Duodenal mucosa (tissue), 2 donors: ENCODE data around the gene OR10K1.

Experiments used
- H3K27ac ChIP-seq: one replicate; pipeline ENCODE4 v1.7.0; 2013; ENCODE audit warnings: low read depth, low read length
- H3K27me3 ChIP-seq, 2 donors: one replicate each; pipeline ENCODE4 v1.7.0; 2013; ENCODE audit warnings: low read length in 2 of 2, control low read depth in 1 of 2; ENCODE audit not compliant: insufficient read depth in 2 of 2, control insufficient read depth in 1 of 2
- H3K36me3 ChIP-seq, 2 donors: one replicate each; pipeline ENCODE4 v1.7.0; 2013; ENCODE audit warnings: low read length in 2 of 2, control low read depth in 1 of 2; ENCODE audit not compliant: insufficient read depth in 2 of 2, control insufficient read depth in 1 of 2
- H3K4me1 ChIP-seq, 2 donors: one replicate each; pipeline ENCODE4 v1.7.0; 2013; ENCODE audit warnings: low read length in 2 of 2, control low read depth in 1 of 2; ENCODE audit not compliant: insufficient read depth in 2 of 2, control insufficient read depth in 1 of 2
- H3K4me3 ChIP-seq, 2 donors: one replicate each; pipeline ENCODE4 v1.7.0; 2013; ENCODE audit warnings: low read length in 2 of 2, low read depth in 1 of 2
- H3K9ac ChIP-seq, 2 donors: one replicate each; pipeline ENCODE4 v1.7.0; 2013; ENCODE audit warnings: low read length in 2 of 2, low read depth in 1 of 2
- H3K9me3 ChIP-seq, 2 donors: one replicate each; pipeline ENCODE4 v1.7.0; 2013; ENCODE audit warnings: low read length in 2 of 2, control low read depth in 1 of 2; ENCODE audit not compliant: control insufficient read depth in 1 of 2

OR10K1 gene

GRCh38 chr1:158457246-158457645 lies 4.4 kb upstream of the OR10K1 start:
- Histone ChIP-seq H3K9ac (no peak overlapping the region), H3K4me1 (no peaks in the 10 kb centered on the region), H3K27ac (no peak overlapping the region), H3K27me3 (no peaks in the 10 kb centered on the region), H3K9me3 (no peaks in the 10 kb centered on the region), H3K36me3 (no peaks in the 10 kb centered on the region), H3K4me3 (no peak overlapping the region)

- Histone ChIP-seq H3K36me3 (no peaks in the 10 kb centered on the region), H3K9ac (no peak overlapping the region), H3K9me3 (no peaks in the 10 kb centered on the region), H3K4me1 (no peaks in the 10 kb centered on the region), H3K27ac (no peak overlapping the region), H3K27me3 (no peaks in the 10 kb centered on the region), H3K4me3 (no peak overlapping the region)
Observed at GRCh38 chr1:158458263-158458662, 3.4 kb upstream of the OR10K1 start.

GRCh38 chr1:158471920-158472319 lies 10.3 kb downstream of the OR10K1 start, which contains the start of gene OR10R2:
TSS of gene OR10R2 (plus strand) at chr1:158472220. CDS start at chr1:158472326, 106 bp downstream.
- no peak within 1 kb of the TSS for H3K9ac ChIP-seq
- no peaks in the 10 kb centered on the region for H3K36me3 ChIP-seq
- H3K27me3 ChIP-seq = no peaks in the 10 kb centered on the region
- no peaks in the 10 kb centered on the region for H3K4me1 ChIP-seq
- H3K9me3 ChIP-seq = no peaks in the 10 kb centered on the region
- no peak within 1 kb of the TSS for H3K4me3 ChIP-seq
- H3K27ac ChIP-seq = no peak within 1 kb of the TSS

DNA sequence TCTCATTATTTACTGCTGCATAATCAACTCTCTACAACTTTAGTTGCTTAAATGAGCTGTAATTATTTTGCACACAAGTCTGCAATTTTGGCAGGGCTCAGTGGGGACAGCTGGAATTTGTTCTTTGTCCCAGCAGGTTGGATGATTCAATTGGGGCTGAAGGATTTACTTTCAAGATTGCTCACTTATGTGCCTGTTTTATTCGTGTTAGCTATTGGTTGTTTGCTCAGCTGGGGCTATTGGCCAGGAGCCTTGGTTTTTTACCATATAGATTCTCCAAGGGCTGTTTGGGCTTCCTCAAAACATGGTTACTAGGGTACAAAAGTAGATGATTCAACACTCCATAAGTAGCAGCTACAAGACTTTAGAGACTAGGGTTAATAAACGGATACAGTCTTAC lies 23.8 kb downstream of the OR10K1 start:
- Histone ChIP-seq H3K9ac (no peak overlapping the region), H3K27ac (no peak overlapping the region), H3K4me3 (no peak overlapping the region), H3K9me3 (no peaks in the 10 kb centered on the region), H3K27me3 (no peaks in the 10 kb centered on the region), H3K36me3 (no peaks in the 10 kb centered on the region), H3K4me1 (no peaks in the 10 kb centered on the region)

- H3K9me3 ChIP-seq = no peaks in the 10 kb centered on the region
- H3K36me3 ChIP-seq = no peaks in the 10 kb centered on the region
- no peaks in the 10 kb centered on the region for H3K27me3 ChIP-seq
- H3K9ac ChIP-seq = no peak overlapping the region
- H3K4me1 ChIP-seq = no peaks in the 10 kb centered on the region
- no peak overlapping the region for H3K4me3 ChIP-seq
- no peak overlapping the region for H3K27ac ChIP-seq
Observed at GRCh38 chr1:158491316-158491715, 29.7 kb downstream of the OR10K1 start.

- Histone ChIP-seq H3K4me3 (no peak overlapping the region), H3K27ac (no peak overlapping the region), H3K4me1 (no peaks in the 10 kb centered on the region), H3K36me3 (no peaks in the 10 kb centered on the region), H3K9ac (no peak overlapping the region), H3K9me3 (no peaks in the 10 kb centered on the region), H3K27me3 (no peaks in the 10 kb centered on the region)
Observed at GRCh38 chr1:158493054-158493453, 31.4 kb downstream of the OR10K1 start.

DNA sequence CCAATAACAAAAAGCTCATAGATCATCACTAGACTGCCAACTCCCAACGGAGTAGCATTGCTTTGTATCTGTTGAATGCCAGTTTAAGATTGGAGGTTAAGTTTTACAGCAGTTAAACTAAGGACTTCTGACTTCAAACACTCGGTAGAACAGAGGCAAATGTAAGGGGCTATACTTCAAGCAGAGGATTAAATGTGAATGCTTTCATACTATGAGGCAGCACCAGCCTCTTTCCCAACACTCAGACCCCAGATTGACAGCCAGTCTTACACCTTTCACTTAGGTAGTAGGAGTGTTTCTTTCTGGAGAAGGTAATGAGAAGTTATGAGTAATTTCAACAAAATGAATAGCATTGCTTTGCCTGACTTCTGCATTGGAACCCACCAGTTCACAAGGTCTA lies 33.2 kb downstream of the OR10K1 start:
- H3K9ac ChIP-seq = no peak overlapping the region
- no peak overlapping the region for H3K4me3 ChIP-seq
- no peaks in the 10 kb centered on the region for H3K36me3 ChIP-seq
- H3K4me1 ChIP-seq = no peaks in the 10 kb centered on the region
- H3K27me3 ChIP-seq = no peaks in the 10 kb centered on the region
- H3K9me3 ChIP-seq = no peaks in the 10 kb centered on the region
- H3K27ac ChIP-seq = no peak overlapping the region

DNA sequence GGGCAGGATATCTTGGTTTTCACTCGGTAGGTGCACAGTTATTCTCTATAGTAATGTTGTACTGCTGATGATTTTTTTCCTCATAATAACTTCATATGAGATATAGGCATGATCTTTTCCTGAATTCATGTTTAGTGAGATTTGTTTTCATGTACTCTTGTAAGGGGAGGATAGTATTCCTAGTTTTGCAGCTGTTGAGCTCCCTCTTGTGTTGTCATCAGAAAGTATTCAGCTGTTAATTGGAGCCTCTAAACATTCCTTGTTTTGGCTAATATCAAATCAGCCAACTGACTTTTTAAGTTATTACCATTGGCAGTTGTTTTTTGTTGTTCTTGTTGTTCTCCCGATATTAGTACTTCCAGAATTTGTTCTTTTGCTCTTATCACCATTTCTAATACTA lies 34.7 kb downstream of the OR10K1 start:
- Histone ChIP-seq H3K9me3 (no peaks in the 10 kb centered on the region), H3K27me3 (no peaks in the 10 kb centered on the region), H3K9ac (no peak overlapping the region), H3K4me3 (no peak overlapping the region), H3K27ac (no peak overlapping the region), H3K36me3 (no peaks in the 10 kb centered on the region), H3K4me1 (no peaks in the 10 kb centered on the region)

DNA sequence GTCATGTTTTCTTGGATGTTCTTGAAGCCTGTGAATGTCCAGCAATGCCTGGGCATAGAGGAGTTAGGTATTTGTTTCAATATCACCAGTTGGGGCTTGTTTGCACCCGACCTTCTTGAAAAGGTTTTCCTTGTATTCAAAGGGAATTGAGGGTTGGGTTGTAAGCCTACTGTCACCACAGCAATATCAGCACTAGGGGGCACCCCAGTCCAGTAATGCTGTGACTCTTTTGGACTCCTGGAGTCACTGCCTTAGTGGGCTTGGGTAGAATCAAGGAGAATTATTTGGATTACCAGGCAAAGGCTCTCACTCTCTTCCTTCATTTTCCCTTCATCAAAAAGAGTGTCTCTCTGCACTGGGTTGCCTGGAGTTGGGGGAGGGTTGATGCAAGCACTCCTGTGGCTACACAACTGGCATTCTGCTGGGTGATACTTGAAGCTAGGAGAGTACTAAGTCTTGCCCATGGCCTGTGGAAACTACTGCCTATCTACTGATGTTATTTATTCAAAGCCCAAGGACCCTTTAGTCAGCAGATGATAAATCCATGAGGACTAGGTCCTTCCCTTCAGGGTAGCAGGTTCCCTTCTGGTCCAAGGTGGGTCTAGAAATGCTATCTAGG lies 44.8 kb downstream of the OR10K1 start:
- Histone ChIP-seq H3K36me3 (no peaks in the 10 kb centered on the region), H3K4me3 (no peak overlapping the region), H3K4me1 (no peaks in the 10 kb centered on the region), H3K9me3 (no peaks in the 10 kb centered on the region), H3K9ac (no peak overlapping the region), H3K27ac (no peak overlapping the region), H3K27me3 (no peaks in the 10 kb centered on the region)

- Histone ChIP-seq H3K9me3 (no peaks in the 10 kb centered on the region), H3K4me3 (no peak overlapping the region), H3K27me3 (no peaks in the 10 kb centered on the region), H3K4me1 (no peaks in the 10 kb centered on the region), H3K27ac (no peak overlapping the region), H3K9ac (no peak overlapping the region), H3K36me3 (no peaks in the 10 kb centered on the region)
Observed at GRCh38 chr1:158507511-158507910, 45.9 kb downstream of the OR10K1 start.
